ENCODE measurements around the gene MOGAT2. TPM values are rescaled to one million over a fixed set of nuclear protein-coding genes. Genes with fewer than 3 reads are reported as not detected.
A peak's percentile ranks its signal among the peaks of the same experiment; 100 is the strongest.
"Not testable (repeated sequence)": the region's sequence is repeated elsewhere in the genome, so short reads cannot be mapped to it uniquely, and the experiment has no call there.

The MOGAT2 gene
- total RNA-seq, 1 donor from 2014 or later, result not detected

DNA sequence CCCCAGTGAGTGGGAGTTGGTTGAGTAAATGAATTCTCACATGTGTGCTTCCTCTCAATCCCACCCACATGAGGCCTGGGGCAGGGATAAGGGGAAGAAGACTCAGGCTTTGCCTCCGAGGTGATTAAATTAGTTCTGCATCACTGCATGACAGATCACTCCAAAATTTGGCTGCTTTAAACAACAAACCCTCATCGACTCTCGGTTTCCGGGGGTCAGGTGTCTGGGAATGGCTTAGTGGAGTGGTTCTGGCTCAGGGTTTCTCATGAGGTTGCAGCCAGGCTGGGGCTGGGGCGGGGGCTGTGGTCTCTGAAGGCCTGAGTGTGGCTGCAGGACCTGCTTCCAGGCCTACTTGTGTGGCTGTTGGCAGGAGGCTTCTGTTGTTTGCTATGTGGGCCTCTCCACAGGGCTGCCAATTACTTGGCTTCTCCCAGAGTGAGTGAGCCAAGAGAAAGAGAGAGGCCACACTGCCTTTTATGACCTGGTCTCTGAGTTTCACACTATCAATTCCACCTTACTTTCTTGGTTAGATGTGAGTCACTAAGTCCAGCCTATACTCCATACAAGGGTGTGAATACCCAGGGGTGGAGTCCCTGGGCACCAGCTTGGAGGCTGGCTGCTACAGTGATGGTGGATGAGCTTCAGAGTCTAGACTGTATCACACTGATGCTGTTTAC is 15.9 kb downstream of the MOGAT2 start:
- intact Hi-C loops (cut with DNase I), result no loop called here
- Histone ChIP-seq H3K27me3 (no peaks in the 10 kb centered on the region), H3K4me3 (no peak overlapping the region), H3K4me1 (peaks cover 2 to 3% of the 10 kb centered on the region in 2 donors), H3K27ac (peak overlapping the region; percentile 23 to 53), H3K9me3 (no peaks in the 10 kb centered on the region), H3K36me3 (no peaks in the 10 kb centered on the region)
- TF ChIP-seq, protein P1, sequence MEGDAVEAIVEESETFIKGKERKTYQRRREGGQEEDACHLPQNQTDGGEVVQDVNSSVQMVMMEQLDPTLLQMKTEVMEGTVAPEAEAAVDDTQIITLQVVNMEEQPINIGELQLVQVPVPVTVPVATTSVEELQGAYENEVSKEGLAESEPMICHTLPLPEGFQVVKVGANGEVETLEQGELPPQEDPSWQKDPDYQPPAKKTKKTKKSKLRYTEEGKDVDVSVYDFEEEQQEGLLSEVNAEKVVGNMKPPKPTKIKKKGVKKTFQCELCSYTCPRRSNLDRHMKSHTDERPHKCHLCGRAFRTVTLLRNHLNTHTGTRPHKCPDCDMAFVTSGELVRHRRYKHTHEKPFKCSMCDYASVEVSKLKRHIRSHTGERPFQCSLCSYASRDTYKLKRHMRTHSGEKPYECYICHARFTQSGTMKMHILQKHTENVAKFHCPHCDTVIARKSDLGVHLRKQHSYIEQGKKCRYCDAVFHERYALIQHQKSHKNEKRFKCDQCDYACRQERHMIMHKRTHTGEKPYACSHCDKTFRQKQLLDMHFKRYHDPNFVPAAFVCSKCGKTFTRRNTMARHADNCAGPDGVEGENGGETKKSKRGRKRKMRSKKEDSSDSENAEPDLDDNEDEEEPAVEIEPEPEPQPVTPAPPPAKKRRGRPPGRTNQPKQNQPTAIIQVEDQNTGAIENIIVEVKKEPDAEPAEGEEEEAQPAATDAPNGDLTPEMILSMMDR (IDR thresholded peaks at IDR 0.05), result no peak
- peak in 1 of 2 donors; percentile 62 for DNase-seq (ENCODE audit: low spot score in 2 of 2)

DNA sequence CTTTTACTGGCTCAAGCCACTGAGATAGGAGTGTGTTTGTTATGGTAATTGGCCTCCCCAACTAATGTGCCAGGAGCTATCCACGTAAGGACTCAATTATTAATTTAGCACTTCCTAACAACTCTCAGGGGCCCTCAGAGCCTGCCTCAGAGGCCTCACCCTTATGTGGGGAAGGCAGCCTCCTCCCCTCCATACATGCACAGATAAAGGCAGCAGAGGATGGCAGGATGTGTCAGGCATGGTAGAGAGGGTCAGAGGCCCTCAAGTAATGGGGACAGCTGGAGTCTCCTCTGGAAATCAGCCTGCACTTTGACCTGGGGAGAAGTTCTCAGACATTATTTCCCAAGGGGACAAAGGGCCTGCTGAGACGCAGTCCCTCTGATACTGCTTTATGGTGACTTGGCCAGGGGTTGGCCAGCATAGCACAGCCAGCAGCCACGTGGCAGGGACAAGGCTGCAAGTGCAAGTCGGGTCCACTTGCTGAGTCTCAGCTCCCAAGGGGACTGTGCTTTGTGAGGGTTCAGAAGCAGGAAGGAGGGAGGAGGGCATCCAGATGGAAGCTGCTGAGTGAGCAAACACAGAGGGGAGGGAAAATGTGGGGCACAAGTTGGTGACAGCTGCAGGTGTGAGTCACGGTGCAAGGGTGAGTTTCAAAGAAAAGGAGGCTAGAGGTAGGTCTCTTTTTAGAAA is 17.0 kb downstream of the MOGAT2 start:
- DNase-seq (ENCODE audit: low spot score in 2 of 2), result peak in 1 of 2 donors; percentile 56
- intact Hi-C loops (cut with DNase I), result no loop called here
- no peak overlapping the region for H3K4me3 ChIP-seq
- H3K27ac ChIP-seq, result peak overlapping the region in 1 of 2 donors; percentile 53
- no peaks in the 10 kb centered on the region for H3K9me3 ChIP-seq
- no peaks in the 10 kb centered on the region for H3K27me3 ChIP-seq
- no peaks in the 10 kb centered on the region for H3K36me3 ChIP-seq
- peaks cover 2 to 3% of the 10 kb centered on the region in 2 donors for H3K4me1 ChIP-seq
- TF ChIP-seq, protein P1 (IDR thresholded peaks at IDR 0.05), result no peak

DNA sequence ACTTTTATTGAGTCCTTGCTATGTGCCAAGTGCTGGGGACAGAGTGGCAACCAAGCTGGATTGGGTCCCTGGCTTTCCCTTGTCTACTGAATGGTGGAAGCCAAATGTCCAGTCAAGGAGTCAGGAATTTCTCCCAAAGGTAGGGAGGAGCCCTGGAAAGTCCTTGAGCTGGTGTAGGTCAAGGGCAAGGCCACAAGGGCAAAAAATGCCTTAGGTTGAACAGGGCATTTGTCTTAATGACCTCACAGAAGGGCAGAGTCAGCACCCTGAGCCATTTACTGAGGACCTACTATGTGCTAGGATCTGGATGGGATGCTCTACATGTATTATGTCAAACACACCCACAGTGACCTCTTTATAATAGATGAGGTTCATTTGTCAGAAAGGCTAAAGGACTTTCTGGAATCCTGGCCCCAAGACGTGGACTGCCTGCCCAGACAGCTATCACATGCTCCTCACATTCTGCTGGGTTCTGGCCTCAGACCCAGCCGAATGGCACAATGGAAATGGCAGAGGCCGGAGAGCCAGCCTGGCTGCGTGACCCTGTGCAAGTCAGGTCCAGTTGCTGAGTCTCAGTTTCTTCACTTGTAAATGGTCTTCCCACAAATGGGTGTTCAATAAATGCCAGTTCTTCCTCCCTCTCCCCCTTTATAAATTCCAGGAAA is 17.7 kb downstream of the MOGAT2 start:
- Histone ChIP-seq H3K4me1 (peaks cover 2 to 3% of the 10 kb centered on the region in 2 donors), H3K9me3 (no peaks in the 10 kb centered on the region), H3K36me3 (no peaks in the 10 kb centered on the region), H3K27ac (no peak overlapping the region), H3K27me3 (no peaks in the 10 kb centered on the region), H3K4me3 (no peak overlapping the region)
- TF ChIP-seq, protein P1 (IDR thresholded peaks at IDR 0.05), result no peak
- no peak for DNase-seq (ENCODE audit: low spot score in 2 of 2)
- intact Hi-C loops (cut with DNase I), result no loop called here

DNA sequence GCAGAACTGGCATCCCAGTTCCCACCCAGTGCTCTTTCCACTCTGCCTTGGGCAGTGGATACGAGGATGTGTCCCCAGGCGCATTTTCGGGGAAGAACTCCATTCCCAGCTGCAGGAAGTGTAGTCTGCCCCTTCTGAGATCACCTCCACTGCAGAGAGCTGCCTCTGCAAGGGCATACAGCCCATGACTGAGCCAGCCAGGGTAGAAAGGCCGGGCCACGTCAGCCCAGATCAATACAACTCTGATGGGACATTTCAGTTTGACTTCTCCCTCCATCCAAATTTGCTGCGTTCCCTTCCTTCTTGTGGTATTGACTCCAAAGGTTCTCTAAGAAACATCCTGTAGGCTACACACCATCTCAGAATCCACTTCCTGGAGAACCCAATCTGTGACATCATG is 19.7 kb downstream of the MOGAT2 start:
- intact Hi-C loops (cut with DNase I), result no loop called here
- no peaks in the 10 kb centered on the region for H3K36me3 ChIP-seq
- no peak for DNase-seq (ENCODE audit: low spot score in 2 of 2)
- H3K27me3 ChIP-seq, result no peaks in the 10 kb centered on the region
- peaks cover 2 to 3% of the 10 kb centered on the region in 2 donors for H3K4me1 ChIP-seq
- no peak overlapping the region for H3K27ac ChIP-seq
- H3K4me3 ChIP-seq, result no peak overlapping the region
- TF ChIP-seq, protein P1 (IDR thresholded peaks at IDR 0.05), result no peak
- H3K9me3 ChIP-seq, result no peaks in the 10 kb centered on the region

DNA sequence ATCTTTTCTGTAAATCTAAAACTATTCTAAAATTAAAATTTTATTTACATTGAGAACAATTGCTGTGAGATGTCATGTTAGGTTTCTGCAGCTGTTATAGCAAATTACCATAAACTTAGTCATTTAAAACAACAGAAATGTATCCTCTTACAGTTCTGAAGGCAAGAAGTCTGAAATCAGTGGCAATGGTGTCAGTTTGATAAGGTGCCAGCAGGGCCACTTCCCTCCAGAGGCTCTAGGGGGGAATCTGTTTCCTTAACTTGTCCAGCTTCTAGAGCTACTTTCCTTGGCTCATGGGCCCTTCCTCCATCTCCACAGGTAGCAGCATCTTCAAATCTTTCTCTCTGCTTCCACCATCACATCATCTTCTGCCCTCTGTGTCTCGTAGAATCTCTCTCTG is 23.0 kb downstream of the MOGAT2 start:
- TF ChIP-seq, protein P1 (IDR thresholded peaks at IDR 0.05), result no peak
- no peak for DNase-seq (ENCODE audit: low spot score in 2 of 2)
- intact Hi-C loops (cut with DNase I), result no loop called here

DNA sequence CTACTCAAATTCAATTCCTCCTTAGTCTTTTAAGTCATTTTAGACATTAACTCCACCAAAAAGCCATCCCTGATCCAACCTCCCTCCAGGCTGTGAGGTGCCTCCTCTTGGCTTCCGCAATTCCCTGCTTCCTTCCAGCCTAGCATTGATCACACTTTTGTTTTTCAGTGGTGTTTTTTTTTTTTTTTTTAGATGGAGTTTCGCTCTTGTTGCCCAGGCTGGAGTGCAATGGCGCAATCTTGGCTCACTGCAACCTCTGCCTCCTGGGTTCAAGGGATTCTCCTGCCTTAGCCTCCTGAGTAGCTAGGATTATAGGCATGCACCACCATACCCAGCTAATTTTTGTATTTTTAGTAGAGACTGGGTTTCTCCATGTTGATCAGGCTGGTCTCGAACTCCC is 25.5 kb downstream of the MOGAT2 start:
- intact Hi-C loops (cut with DNase I); H3K27ac ChIP-seq; H3K4me1 ChIP-seq; DNase-seq (ENCODE audit: low spot score in 2 of 2); H3K27me3 ChIP-seq; H3K36me3 ChIP-seq; H3K4me3 ChIP-seq; H3K9me3 ChIP-seq: not testable (repeated sequence)

More for the DNA sequence above, 23.0 kb downstream of the MOGAT2 start:
- no peak overlapping the region for H3K27ac ChIP-seq
- no peak overlapping the region for H3K4me3 ChIP-seq
- H3K36me3 ChIP-seq, result no peaks in the 10 kb centered on the region
- no peaks in the 10 kb centered on the region for H3K27me3 ChIP-seq
- no peaks in the 10 kb centered on the region for H3K4me1 ChIP-seq
- no peaks in the 10 kb centered on the region for H3K9me3 ChIP-seq
